GM23338 (cell line): ENCODE data around the gene MEGF6. TPM values are rescaled to one million over a fixed set of nuclear protein-coding genes. Genes with fewer than 3 reads are reported as not detected.
A peak's percentile ranks its signal among the peaks of the same experiment; 100 is the strongest.

ENCODE experiments used
- ATAC-seq: fragments of 200-7000 bp; cut with Tn5 transposase; 3 replicates; pipeline ENCODE4 v1.9.1; 2020
- DNase-seq: peaks from one replicate; pipeline ENCODE4 v3.0.0-alpha.2; 2015; ENCODE audit warnings: low spot score
- H2AFZ ChIP-seq: fragments of 200-600 bp; sonication (generic); 2 replicates; pipeline ENCODE4 v1.8.0; 2016; ENCODE audit warnings: antibody characterized with exemption, mild to moderate bottlenecking, moderate library complexity
- H3F3A ChIP-seq: fragments of 200-600 bp; sonication (generic); replicated peaks from 2 replicates; pipeline ENCODE4 v1.8.0; 2017; ENCODE audit warnings: antibody characterized with exemption, mixed run types, low read depth
- H3K27ac ChIP-seq: fragments of 200-600 bp; sonication (generic); 2 replicates; pipeline ENCODE4 v1.6.1; 2016; ENCODE audit warnings: low read depth
- H3K27me3 ChIP-seq: fragments of 200-600 bp; sonication (generic); 2 replicates; pipeline ENCODE4 v1.8.0; 2016; ENCODE audit warnings: mild to moderate bottlenecking, mixed run types, moderate library complexity; ENCODE audit not compliant: insufficient read depth
- H3K36me3 ChIP-seq: fragments of 200-600 bp; sonication (generic); 2 replicates; pipeline ENCODE4 v1.8.0; 2016; ENCODE audit warnings: mild to moderate bottlenecking; ENCODE audit not compliant: insufficient read depth
- H3K4me1 ChIP-seq: fragments of 200-600 bp; sonication (generic); 2 replicates; pipeline ENCODE4 v1.8.0; 2016; ENCODE audit warnings: mild to moderate bottlenecking, moderate library complexity; ENCODE audit not compliant: insufficient read depth
- H3K4me2 ChIP-seq: fragments of 200-600 bp; sonication (generic); 2 replicates; pipeline ENCODE4 v1.7.1; 2017; ENCODE audit warnings: mixed run types
- H3K4me3 ChIP-seq: fragments of 200-600 bp; sonication (generic); 2 replicates; pipeline ENCODE4 v1.6.1; 2016; ENCODE audit warnings: mixed run types
- H3K79me2 ChIP-seq: fragments of 200-600 bp; sonication (generic); replicated peaks from 2 replicates; pipeline ENCODE4 v1.8.0; 2017; ENCODE audit warnings: mild to moderate bottlenecking; ENCODE audit not compliant: insufficient read depth
- H3K9me2 ChIP-seq: fragments of 200-600 bp; sonication (generic); 2 replicates; pipeline ENCODE4 v1.8.0; 2017; ENCODE audit not compliant: insufficient read depth
- H4K20me1 ChIP-seq: fragments of 200-600 bp; sonication (generic); replicated peaks from 2 replicates; pipeline ENCODE4 v1.8.0; 2017; ENCODE audit warnings: mild to moderate bottlenecking; ENCODE audit not compliant: insufficient read depth
- H3K27ac Mint-ChIP-seq: 2 replicates; pipeline ENCODE4 v1.8.0; 2020; ENCODE audit warnings: inconsistent platforms, mild to moderate bottlenecking, moderate library complexity, mixed read lengths
- H3K27me3 Mint-ChIP-seq: 3 replicates; pipeline ENCODE4 v1.8.0; 2022; ENCODE audit warnings: low read depth, mild to moderate bottlenecking, moderate library complexity, mixed read lengths, inconsistent platforms; ENCODE audit not compliant: insufficient read depth, poor library complexity
- H3K36me3 Mint-ChIP-seq: 3 replicates; pipeline ENCODE4 v1.8.0; 2021; ENCODE audit warnings: low read depth, mild to moderate bottlenecking, inconsistent platforms, moderate library complexity, mixed read lengths
- H3K4me1 Mint-ChIP-seq: 3 replicates; pipeline ENCODE4 v1.8.0; 2020; ENCODE audit warnings: mild to moderate bottlenecking, inconsistent platforms, mixed read lengths
- H3K4me3 Mint-ChIP-seq: 3 replicates; pipeline ENCODE4 v1.8.0; 2021; ENCODE audit warnings: moderate library complexity, mild to moderate bottlenecking, inconsistent platforms, mixed read lengths
- H3K9me3 Mint-ChIP-seq: 3 replicates; pipeline ENCODE4 v1.8.0; 2020; ENCODE audit warnings: moderate library complexity, mild to moderate bottlenecking, inconsistent platforms, mixed read lengths
- CREB1 ChIP-seq: fragments of 250-450 bp; sonication (Bioruptor Pico); IDR thresholded peaks from 2 replicates; pipeline ENCODE4 v1.5.0; 2020; ENCODE audit warnings: low read depth, mild to moderate bottlenecking, moderate library complexity
- ETS1 ChIP-seq: IDR thresholded peaks from 2 replicates; pipeline ENCODE4 v1.6.1; 2016; ENCODE audit warnings: antibody characterized with exemption
- EZH2 ChIP-seq: fragments of 200-600 bp; sonication (generic); IDR thresholded peaks from one replicate; pipeline ENCODE4 v1.8.0; 2017; ENCODE audit warnings: antibody characterized with exemption, mild to moderate bottlenecking, low read depth; ENCODE audit not compliant: unreplicated experiment
- NANOG ChIP-seq: IDR thresholded peaks from 2 replicates; pipeline ENCODE4 v1.6.1; 2016; ENCODE audit warnings: antibody characterized with exemption, borderline replicate concordance
- POLR2AphosphoS5 ChIP-seq: IDR thresholded peaks from 2 replicates; pipeline ENCODE4 v1.6.1; 2016; ENCODE audit warnings: antibody characterized with exemption, low read depth
- REST ChIP-seq: IDR thresholded peaks from one replicate; pipeline ENCODE4 v1.6.1; 2018; ENCODE audit warnings: antibody characterized with exemption; ENCODE audit not compliant: unreplicated experiment
- STAT1 ChIP-seq: IDR thresholded peaks from one replicate; pipeline ENCODE4 v1.6.1; 2016; ENCODE audit warnings: antibody characterized with exemption; ENCODE audit not compliant: unreplicated experiment
- ZNF114 ChIP-seq: fragments of 250-450 bp; sonication (Bioruptor Pico); IDR thresholded peaks from 2 replicates; pipeline ENCODE4 v1.5.0; 2020; ENCODE audit warnings: mild to moderate bottlenecking, moderate library complexity
- ZNF331 ChIP-seq: fragments of 250-450 bp; sonication (Bioruptor Pico); IDR thresholded peaks from 2 replicates; pipeline ENCODE4 v1.5.0; 2020; ENCODE audit warnings: low read depth, mild to moderate bottlenecking, moderate library complexity
- ZNF462 ChIP-seq: fragments of 250-450 bp; sonication (Bioruptor Pico); IDR thresholded peaks from 2 replicates; pipeline ENCODE4 v1.5.0; 2020; ENCODE audit warnings: mild to moderate bottlenecking, moderate library complexity
- polyA plus RNA-seq: library from polyadenylated mRNA; unstranded; fragments of >200 nt; fragmentation: Nextera tagmentation; extraction: Ambion mirVana; gene quantifications from 2 replicates; pipeline ENCODE4 v1.2.1, GENCODE V29; 2016
- total RNA-seq: library from RNA; depleted of rRNA; stranded (reverse); fragments of >200 nt; shearing (Covaris generic); gene quantifications from 2 replicates; pipeline ENCODE4 v1.2.3, GENCODE V29; 2014

Gene MEGF6
- total and polyA plus RNA-seq, 2 experiments from 2014 or later, result 4.0 to 21.4 TPM

- ATAC-seq (no peak), DNase-seq (no peak)
- Histone ChIP-seq H3K4me2 (no peak overlapping the region), H3K27ac (no peak overlapping the region), H3K36me3 (no peaks in the 10 kb centered on the region), H2AFZ (no peak overlapping the region), H3K4me3 (no peak overlapping the region), H4K20me1 (no peaks in the 10 kb centered on the region), H3K9me2 (no peaks in the 10 kb centered on the region), H3F3A (no peaks in the 10 kb centered on the region), H3K27me3 (no peaks in the 10 kb centered on the region), H3K4me1 (no peaks in the 10 kb centered on the region), H3K79me2 (no peaks in the 10 kb centered on the region)
- peaks cover 3% of the 10 kb centered on the region for H3K4me1 Mint-ChIP-seq
- H3K27ac Mint-ChIP-seq, result peak overlapping the region; percentile 55; the same call in 1 of the 2 replicates
- H3K27me3 Mint-ChIP-seq, result peaks cover 5% of the 10 kb centered on the region
- TF ChIP-seq REST (no peak), ZNF114 (no peak), EZH2 (no peak), ZNF331 (no peak), NANOG (no peak), ETS1 (no peak), CREB1 (CRISPR knock-in tag) (no peak), ZNF462 (CRISPR knock-in tag) (no peak), STAT1 (no peak), POLR2AphosphoS5 (no peak)
- H3K9me3 Mint-ChIP-seq, result no peaks in the 10 kb centered on the region
- H3K36me3 Mint-ChIP-seq, result peaks cover 4% of the 10 kb centered on the region; the same call in 2 of the 3 replicates
- no peak overlapping the region for H3K4me3 Mint-ChIP-seq
Observed at GRCh38 chr1:3465091-3465934, 146.0 kb downstream of the MEGF6 start.
